Fibroblast of peridontal ligament (primary cell): Measurements from ENCODE around the gene PHF2.

Experiments used
- DNase-seq: peaks from one replicate; pipeline ENCODE4 v3.0.0-alpha.2; 2010; ENCODE audit errors: extremely low read depth

Gene PHF2

DNA sequence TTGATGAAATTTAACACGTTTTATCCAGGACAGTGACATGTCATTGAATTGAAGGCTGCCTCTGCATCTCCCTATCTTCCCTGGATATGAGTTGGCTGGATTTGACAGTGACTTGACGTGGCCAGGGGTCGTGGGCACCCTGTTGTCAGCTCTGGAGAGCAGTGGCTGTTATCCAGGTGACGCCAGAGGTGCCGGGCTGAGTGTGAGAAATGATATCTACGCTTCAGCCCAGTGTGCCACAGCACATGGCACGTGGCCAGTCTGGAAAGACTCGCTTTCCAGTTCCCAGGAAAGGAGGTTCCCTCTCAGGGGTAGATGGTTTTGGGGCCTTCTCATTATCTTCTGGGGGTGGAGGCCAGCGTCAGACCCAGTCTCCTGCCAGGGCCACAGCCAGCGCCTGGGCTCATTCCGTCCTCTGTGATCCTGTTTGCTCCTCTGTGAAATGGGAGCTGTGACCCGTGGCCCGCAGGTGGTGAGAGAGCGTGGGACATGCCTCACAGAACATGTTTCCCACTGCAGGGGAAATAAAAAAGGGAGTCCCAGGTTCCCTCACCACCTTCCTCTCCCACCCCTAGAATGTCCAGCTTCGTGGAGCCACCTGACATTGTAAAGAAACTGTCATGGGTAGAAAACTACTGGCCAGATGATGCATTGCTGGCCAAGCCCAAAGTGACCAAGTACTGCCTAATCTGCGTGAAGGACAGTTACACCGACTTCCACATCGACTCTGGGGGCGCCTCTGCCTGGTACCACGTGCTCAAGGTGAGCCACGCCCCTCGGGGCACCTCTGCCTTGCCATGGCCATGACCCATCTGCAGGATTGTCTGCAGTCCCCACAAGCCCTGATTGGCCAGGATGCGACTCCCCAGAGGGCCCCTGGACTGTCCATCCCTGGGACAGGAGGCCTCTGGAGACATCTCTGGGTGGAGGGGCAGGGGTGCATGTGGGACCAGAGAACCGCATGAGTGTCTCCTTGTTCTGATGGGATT, 76.5 kb downstream of the PHF2 start:
- DNase-seq, result no peak

- no peak for DNase-seq
Measured at GRCh38 chr9:93653760-93654159, 77.4 kb downstream of the PHF2 start.

DNA sequence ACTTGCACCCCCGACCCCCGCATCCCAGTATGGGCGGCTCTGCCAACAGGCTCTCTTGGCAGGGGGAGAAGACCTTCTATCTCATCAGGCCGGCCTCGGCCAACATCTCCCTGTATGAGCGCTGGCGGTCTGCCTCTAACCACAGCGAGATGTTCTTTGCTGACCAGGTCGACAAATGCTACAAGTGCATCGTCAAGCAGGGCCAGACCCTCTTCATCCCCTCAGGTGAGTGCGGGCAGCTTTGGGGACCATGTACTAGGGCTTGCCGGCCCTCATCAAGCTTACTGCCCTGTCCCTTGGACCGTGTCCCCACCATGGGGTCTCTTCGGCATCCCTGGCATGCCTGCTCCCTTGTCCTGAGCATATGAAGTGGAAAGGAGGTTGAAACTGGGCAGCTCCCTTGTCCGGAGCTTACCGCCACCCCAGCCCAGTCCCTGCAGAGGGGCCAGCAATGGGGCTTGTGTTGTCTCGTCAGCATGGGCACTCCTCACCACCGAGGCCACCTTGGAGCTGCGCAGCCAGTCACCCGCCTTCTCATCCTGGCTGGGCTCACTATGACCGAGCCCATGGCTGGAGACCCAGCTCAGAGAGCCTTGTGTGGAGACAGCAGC, 78.1 kb downstream of the PHF2 start:
- no peak for DNase-seq

DNA sequence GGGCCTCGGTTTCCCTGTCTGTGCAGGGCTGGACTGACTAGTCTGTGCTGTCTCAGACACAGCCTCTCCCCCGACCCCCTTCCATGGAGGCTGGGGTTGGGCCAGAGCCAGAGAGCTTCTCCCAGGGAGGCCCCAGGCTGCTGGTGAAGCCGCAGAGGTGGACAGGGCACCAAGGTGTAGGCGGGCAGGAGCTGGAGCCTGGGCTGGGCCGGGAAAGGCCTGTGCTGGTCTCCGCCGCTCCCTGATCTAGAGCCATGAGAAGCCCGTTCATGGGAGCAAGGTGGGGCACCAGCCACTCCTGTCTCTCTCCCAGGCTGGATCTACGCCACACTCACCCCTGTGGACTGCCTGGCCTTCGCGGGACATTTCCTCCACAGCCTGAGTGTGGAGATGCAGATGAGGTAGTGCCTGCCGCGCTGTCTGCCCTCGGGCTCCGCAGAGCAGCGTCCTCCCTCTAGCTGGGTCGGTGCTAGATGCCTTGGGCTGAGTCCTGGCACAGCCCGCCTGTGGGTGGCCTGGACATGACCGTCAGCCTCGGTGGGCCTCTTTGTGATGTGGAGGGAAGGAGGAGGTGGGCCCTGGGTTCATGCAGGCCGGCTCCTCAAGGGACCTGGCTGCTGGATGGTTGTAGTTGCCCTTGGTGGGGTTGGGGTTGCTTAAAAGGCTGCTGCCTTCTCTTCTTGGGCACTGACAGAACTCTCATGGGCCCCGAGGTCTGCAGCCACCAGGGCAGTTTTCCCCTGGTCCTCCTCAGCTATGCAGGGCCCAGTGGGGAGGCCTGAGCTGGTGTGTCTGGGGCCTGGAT, 79.4 kb downstream of the PHF2 start:
- DNase-seq, result no peak

GRCh38 chr9:93656426-93657239, 80.2 kb downstream of the PHF2 start:
- DNase-seq, result no peak

DNA sequence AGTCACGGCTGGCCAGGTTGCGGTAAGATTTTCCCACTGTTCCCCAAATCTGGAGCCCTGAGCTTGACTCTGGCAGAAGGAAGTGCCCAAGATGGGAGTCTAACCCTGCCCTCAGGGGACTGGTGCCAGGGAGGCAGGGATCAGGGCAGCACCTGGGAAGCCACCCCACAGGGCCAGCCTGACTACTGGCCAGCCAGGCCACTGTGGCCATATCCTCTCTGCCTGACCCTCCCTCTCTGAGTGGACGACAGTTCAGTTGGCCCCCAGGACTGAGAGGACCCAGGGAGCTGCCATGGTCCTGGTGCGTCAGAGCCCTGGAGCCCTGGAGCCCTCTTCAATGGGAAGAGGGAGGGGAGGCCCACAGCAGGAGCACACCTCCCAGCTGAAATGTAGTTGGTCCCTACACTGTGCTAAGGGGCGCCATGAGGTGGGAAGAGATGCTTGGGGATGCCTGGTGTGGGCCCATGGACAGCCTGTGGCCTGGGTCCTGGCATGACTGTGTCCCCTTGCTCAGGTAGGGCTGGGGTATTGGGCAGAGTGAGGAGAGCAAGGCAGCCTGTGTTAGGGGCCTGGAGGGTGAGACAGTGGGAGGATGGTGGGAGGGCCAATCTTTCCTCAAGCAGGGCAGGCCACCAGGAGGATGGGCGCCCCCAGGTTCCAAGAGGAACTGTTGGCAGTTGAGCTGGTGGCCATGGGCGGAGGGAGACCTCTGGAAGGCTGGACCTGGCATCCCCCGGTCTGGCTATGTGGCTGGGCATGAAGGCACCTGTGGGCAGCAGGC, 81.1 kb downstream of the PHF2 start:
- no peak for DNase-seq

DNA sequence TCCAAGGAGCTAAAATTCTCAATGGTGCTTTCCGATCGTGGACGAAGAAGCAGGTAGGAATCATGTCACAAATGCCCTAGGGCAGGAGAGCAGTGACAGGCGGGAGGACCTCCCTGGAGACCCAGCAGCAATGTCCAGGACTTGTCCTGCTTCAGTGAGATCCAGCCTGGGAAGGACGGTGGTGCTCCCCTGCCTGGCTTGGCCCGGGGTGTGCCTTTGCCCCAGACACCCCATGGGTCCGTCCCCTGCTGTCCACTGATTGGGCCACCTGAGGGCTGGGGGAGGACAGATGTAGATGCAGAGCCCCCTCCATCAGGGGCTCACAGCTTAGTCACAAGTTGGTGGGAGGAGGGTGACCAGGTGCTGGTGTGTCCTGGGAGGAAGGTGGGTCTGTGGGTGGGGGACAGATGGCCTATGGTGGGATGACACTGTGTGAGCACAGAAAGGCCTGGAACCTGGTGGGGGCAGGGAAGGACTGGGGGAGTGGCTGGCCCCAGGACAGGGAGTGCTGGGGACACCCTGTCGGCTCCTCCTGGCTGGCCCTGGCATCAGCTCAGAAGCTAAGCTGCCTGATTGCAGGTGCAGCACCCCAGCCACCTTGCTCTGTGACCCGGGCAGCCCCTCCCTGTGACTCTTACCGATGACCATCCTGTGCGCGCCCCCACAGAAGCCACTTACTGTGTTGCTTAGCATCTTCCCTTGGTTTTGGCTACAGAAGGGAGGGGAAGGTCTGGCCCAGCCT, 82.0 kb downstream of the PHF2 start:
- DNase-seq, result no peak

- DNase-seq, result no peak
Measured at GRCh38 chr9:93659044-93659836, 82.9 kb downstream of the PHF2 start.

- DNase-seq, result no peak
Measured at GRCh38 chr9:93659837-93660177, 83.4 kb downstream of the PHF2 start.

GRCh38 chr9:93660352-93661046, 84.1 kb downstream of the PHF2 start:
- no peak for DNase-seq

GRCh38 chr9:93661591-93661990, 85.2 kb downstream of the PHF2 start:
- DNase-seq, result no peak

DNA sequence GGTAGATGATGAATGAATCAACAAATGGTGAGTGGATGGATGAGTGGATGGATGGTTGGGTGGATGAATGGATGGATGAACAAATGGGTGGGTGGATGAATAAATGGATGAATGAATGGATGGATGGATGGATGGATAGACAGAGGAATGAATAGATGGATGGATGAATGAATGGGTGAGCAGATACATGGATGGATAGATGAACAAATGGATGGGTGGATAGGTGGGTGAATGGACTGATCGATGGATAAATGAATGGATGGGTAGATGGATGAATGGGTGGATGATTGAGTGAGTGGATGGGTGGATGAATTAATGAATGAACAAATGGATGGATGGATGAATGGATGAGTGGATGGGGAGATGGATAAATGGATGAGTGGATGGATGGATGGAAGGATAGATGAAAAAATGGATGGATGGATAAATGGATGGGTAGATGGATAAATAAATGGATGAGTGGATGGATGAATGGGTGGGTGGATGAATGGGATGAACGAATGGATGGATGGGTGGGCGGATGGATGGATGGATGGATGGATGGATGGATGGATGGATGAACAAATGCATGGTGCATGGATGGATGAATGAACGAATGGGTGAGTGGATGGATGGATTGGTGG, 85.7 kb downstream of the PHF2 start:
- DNase-seq, result no peak

- no peak for DNase-seq
Measured at GRCh38 chr9:93662952-93663572, 86.7 kb downstream of the PHF2 start.

DNA sequence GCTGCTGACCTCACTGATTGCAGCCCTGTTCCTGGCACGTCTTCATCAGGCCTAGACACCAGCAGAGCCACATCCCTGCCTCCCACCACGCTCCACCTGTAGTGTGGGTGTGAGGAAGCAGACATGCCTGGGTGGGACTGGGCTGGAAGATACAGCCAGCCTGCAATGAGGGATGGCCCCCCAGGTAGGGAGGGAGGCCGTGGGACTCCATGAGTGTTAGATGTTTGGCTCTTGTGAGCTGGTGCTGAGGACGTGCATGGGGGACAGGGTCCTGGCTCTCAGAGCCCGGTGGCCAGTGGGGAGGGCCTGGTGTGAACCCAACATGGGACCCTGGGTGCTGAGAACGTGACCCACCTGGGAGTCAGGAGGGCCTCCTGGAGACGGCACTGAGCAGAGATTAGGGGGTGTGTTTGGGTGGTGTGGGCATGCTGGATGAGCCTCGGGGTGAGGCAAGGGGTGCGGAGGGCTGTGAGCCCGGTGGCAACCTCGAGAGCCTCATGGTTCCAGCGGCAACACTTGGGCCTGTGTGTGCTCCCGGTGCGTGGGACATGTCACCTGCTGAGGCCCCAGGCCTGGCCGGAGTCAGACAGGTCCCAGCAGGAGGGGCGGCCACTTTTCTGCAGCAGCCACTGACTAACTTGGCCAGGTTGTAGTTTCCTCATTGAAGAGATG, 87.6 kb downstream of the PHF2 start:
- DNase-seq, result no peak

DNA sequence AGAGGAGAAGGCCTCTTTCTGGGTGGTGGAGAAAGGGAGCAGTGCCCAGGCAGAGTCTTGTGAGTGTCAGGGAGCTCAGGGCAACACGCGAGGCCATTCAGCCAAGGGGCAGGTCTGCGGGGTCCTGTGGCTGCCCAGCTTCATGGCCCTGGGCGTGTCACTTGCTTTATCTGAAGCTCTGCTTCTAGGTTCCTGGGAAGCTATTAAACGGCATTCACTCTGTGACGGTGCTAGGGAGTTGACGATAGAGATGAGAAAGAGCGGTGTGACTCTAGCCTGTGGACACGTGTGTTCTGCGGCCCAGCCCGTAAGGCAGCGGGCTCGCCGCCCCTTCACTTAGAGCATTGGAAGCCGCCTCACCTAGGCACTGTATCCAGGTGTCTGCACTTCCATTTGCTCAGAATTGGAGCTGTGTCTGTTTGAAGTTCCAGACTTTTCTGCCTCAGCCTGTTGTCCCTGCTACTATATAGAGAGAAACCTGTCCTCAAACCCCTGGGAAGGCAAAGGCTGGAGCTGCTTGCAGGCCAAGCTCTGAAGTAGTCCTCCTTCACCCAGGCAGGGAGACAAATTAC, 88.3 kb downstream of the PHF2 start:
- DNase-seq, result no peak

DNA sequence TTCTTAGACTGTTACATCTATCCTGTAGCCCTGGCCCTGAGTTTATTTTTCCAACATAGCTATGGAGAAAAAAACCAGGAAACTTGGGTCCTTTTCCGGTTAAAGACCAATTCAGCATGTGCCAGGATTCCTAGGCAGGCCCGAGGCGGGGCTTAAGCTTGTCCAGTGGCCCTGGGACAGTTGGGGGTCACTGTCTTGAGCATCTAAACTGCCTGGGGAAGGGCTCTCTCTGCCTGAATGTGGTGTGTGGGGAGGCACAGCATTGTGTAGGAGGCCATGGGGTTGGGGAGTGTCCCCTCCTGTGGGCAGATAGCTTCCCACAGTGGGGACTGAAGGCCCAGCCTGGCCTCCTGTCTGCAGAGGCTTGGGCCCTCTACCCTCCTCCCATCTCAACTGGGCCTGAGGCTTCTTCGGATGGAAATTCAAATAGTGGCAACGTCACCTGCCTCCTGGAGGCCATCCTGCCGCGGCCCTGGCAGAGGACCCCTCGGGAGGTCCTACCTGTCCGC, 88.8 kb downstream of the PHF2 start:
- DNase-seq, result no peak
